GM12872 (cell line): ENCODE results near the gene RAN.

Experiments used
- TF ChIP-seq, protein P1 (sequence below): IDR thresholded peaks from 3 replicates; pipeline ENCODE4 v1.5.1; 2011; ENCODE audit warnings: low read depth, mild to moderate bottlenecking, low read length, moderate library complexity; ENCODE audit not compliant: insufficient read depth

Gene RAN

DNA sequence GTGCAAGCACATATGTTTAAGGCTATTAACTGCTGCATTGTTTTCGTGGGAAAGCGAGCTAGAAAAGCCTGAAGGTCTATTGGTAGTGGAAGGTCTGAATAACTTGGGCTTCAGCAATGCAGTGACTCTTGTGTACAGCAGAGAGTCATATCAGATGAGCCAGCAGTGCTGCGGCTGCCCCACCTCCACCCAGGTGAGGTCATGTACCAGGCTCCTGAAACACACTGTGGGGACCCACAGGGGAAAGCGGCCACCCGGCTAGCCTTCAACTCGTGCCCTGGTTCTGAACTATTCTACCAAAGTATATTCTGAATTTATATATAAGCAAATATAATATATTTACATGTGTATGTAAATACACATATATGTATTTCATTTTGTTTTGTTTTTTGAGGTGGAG lies 12.7 kb upstream of the RAN start:
- TF ChIP-seq, protein P1, sequence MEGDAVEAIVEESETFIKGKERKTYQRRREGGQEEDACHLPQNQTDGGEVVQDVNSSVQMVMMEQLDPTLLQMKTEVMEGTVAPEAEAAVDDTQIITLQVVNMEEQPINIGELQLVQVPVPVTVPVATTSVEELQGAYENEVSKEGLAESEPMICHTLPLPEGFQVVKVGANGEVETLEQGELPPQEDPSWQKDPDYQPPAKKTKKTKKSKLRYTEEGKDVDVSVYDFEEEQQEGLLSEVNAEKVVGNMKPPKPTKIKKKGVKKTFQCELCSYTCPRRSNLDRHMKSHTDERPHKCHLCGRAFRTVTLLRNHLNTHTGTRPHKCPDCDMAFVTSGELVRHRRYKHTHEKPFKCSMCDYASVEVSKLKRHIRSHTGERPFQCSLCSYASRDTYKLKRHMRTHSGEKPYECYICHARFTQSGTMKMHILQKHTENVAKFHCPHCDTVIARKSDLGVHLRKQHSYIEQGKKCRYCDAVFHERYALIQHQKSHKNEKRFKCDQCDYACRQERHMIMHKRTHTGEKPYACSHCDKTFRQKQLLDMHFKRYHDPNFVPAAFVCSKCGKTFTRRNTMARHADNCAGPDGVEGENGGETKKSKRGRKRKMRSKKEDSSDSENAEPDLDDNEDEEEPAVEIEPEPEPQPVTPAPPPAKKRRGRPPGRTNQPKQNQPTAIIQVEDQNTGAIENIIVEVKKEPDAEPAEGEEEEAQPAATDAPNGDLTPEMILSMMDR: no peak

DNA sequence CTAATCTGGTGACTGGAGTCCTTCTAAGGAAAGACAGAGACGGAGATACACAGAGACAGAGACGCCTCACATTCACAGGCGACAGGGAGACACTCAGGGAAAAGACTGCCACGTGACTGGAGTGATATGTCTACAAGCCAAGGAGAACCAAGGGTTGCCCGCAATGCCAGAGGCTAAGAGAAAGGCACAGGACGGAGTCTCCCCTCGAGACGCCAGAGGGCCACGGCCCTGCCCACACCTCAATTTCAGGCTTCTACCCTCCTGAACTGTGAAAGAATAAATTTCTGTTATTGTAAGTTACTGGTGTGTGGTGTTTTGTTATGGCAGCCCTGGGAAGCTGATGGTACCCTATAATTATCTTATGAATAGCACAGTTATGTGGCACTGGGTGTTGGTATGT lies 11.6 kb upstream of the RAN start:
- TF ChIP-seq, protein P1: no peak

DNA sequence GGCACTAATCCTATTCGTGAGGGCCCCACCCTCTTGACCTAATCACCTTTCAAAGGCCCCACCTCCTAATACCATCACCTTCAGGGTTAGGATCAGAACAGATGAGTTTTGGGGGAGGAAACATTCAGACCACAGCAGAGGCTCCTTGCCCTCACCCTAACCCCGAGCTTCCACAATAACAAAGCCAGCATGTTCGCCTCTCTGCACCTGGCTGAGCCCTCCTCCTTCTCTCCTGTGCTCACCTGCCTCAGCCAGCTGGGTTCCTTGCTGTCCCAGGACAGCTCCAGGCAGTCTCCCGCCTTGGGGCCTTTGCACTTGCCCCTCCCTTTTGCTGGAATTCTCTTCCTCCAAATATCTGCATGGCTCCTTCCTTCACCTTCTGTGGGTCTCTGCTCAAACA lies 9.7 kb upstream of the RAN start:
- TF ChIP-seq, protein P1: no peak

DNA sequence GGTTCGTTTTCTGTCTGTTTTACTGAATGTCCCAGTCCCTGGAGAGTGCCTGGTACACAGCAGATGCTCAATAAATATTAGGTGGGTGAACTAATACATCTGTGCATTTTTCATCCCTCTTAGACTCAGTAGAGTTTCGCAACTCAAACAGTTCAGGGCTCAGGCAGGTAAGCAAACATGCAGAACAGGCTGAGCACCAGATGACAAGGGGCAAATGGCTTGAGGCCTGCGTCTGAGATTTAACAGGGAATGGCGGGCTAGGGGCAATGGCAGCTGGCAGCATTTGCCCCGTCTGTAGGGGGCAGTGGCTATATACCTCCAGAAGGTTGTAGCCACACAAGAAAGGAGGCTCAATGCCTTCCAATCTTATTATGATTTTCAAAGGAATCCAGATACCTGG lies 8.6 kb upstream of the RAN start:
- TF ChIP-seq, protein P1: no peak

DNA sequence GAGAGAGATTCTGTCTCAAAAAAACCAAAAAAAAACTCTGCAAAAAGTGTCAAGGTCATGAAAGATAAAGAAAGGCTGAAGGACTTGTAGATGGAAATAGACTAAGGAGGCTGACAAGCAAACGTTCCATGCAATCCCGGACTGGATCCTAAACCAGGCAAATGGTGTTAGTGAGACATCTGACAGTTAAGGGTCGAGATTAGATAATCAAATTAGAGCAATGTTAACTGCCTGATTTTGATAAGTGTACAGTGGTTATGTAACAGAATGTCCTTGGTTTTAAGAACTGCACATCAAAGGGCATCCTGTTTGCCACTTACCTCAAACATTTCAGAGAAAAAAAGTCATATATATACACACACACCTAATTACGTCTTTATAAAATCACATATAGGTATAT lies 3.5 kb upstream of the RAN start:
- TF ChIP-seq, protein P1: no peak

DNA sequence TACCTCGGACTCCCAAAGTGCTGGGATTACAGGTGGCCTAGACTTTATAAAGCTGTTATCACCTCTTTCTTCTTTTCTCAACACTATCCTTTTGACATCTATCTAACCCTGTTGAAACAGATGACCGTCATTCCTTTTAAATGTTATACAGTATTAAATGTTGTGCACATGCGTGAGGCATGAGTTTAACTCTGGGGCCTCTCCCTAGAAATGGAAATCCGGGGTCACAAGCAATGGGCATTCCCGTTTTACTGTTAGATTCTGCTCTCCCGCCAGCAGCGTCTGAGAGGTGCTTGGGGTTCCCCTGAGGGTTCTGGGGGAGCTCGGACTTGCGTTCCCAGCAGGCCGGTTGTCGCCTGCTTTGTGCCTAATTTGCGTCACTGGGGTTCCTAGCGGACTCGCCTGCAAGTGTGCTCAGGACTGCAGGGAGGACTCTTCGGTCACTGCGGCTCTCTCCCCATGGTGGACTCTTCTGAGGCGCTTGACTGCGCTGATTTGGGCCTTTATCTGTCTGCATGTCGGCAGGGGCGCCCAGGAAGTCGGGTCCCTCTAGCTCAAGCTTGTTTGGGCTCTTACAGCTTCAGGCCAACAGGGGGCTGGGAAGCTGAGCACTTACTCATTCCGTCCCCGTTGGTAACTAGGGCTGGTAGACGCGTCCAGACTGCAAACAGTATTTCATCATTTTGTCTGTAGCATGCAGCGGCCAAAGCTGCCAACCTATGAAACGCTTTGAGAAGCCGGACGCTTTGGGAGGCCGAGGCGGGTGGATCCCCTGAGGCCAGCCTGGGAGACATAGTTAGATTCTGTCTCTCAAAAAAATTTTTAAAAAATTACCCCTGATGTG lies 1.2 kb upstream of the RAN start:
- TF ChIP-seq, protein P1: peak; percentile 82

DNA sequence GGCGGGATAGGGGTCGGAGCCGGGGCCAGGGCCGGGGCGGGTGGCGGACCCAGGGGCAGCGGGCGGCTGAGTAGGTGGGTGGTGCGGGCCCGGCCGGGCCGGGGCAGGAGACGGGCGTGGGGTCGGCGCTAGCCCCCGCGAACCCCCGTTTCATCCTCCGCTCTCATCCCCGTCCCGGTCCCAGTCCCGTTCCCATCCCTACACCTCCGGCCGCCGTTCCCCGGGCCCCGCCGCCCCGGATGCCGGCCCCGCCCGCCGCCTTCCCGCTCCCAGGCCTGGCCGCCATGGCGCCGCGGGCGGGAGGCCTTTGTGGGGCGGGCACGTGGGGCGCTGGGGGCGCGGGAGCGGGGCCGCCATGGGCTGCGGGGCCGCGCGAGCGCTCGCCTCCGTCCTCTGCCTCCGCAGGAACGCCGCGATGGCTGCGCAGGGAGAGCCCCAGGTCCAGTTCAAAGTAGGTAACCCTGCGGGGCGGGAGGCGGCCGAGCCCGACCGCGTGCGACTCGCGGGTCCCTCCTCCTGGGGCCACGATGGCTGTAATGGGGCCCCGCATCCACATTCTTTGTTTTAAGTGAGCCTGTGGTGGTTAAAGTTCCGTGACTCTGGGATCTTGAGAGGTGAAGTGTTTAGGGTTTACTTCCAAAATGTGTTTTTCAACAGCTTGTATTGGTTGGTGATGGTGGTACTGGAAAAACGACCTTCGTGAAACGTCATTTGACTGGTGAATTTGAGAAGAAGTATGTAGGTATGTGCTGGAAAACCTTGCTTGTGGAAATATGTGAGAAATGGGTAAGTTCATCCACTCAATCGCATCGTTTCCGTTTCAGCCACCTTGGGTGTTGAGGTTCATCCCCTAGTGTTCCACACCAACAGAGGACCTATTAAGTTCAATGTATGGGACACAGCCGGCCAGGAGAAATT lies 572 bp downstream of the RAN start:
- TF ChIP-seq, protein P1: no peak
